ENCODE results near the gene KHDC4. TPM values are rescaled to one million over a fixed set of nuclear protein-coding genes. Genes with fewer than 3 reads are reported as not detected.

The KHDC4 gene
- total RNA-seq, 1 experiment from 2014 or later = 57.7 TPM

- no peaks in the 10 kb centered on the region for H3K27me3 ChIP-seq (ENCODE audit: insufficient read depth, low read length)
- H4K5ac ChIP-seq (ENCODE audit: insufficient read length, low read depth, low read length) = no peak overlapping the region
- no peak overlapping the region for H2BK20ac ChIP-seq (ENCODE audit: low read depth, low read length, poor library complexity, severe bottlenecking)
- H3K4me1 ChIP-seq (ENCODE audit: insufficient read depth, low read length) = no peaks in the 10 kb centered on the region
- H2AFZ ChIP-seq (ENCODE audit: low read length) = no peak overlapping the region
- no peaks in the 10 kb centered on the region for H3K9me3 ChIP-seq (ENCODE audit: control insufficient read depth, low read depth, low read length)
- no peaks in the 10 kb centered on the region for H4K20me1 ChIP-seq (ENCODE audit: control insufficient read depth, insufficient read depth, insufficient read length)
- Mint-ChIP-seq H3K36me3 (ENCODE audit: insufficient read depth in 1 of 3, low read depth in 3 of 3) (no peaks in the 10 kb centered on the region), H3K9me3 (no peaks in the 10 kb centered on the region), H3K27ac (no peak overlapping the region), H3K4me1 (peaks cover 8% of the 10 kb centered on the region in 2 experiments), H3K27me3 (ENCODE audit: low read depth) (peaks cover 3% of the 10 kb centered on the region; the same call in 1 of the 2 replicates), H3K4me3 (no peak overlapping the region)
- no peak overlapping the region for H2BK120ac ChIP-seq (ENCODE audit: low read depth, low read length, poor library complexity, severe bottlenecking)
- no peak overlapping the region for H3K4ac ChIP-seq (ENCODE audit: low read depth, low read length)
- no peak overlapping the region for H3T11ph ChIP-seq (ENCODE audit: low read length)
- H3K9ac ChIP-seq (ENCODE audit: extremely low read depth, insufficient read length, low read length) = no peak overlapping the region
- H2AK5ac ChIP-seq (ENCODE audit: insufficient read length, low read length) = no peak overlapping the region
- no peak overlapping the region for H3K56ac ChIP-seq (ENCODE audit: insufficient read length, low read depth, low read length)
- no peak overlapping the region for H3K14ac ChIP-seq (ENCODE audit: insufficient read depth, low read length)
- no peak overlapping the region for H2BK5ac ChIP-seq (ENCODE audit: insufficient read length, low read length)
- no peak overlapping the region for H3K27ac ChIP-seq (ENCODE audit: insufficient read length, low read depth, low read length)
- no peak overlapping the region for H2BK15ac ChIP-seq (ENCODE audit: low read depth, low read length)
- no peak overlapping the region for H3K4me2 ChIP-seq (ENCODE audit: insufficient read depth, insufficient read length, low read length)
- no peak overlapping the region for H3K23ac ChIP-seq (ENCODE audit: insufficient read length, low read depth, low read length)
- no peaks in the 10 kb centered on the region for H3K79me2 ChIP-seq (ENCODE audit: insufficient read depth, low read length)
- no peaks in the 10 kb centered on the region for H3K79me1 ChIP-seq (ENCODE audit: insufficient read depth, low read depth, low read length, poor library complexity, severe bottlenecking)
- TF ChIP-seq CTCF (conservative IDR thresholded peaks at IDR 0.05) = no peak
- DNase-seq = no peak
- no peak overlapping the region for H4K91ac ChIP-seq (ENCODE audit: insufficient read length, low read depth, low read length)
- H3K23me2 ChIP-seq (ENCODE audit: insufficient read length, low read depth, low read length, poor library complexity, severe bottlenecking) = no peaks in the 10 kb centered on the region
- no peak overlapping the region for H4K8ac ChIP-seq (replicated peaks; ENCODE audit: insufficient read length, low read depth, low read length)
- H3K18ac ChIP-seq (ENCODE audit: insufficient read length, low read depth, low read length) = no peak overlapping the region
- H2BK12ac ChIP-seq (ENCODE audit: insufficient read length, low read depth, low read length) = no peak overlapping the region
Measured at GRCh38 chr1:155882235-155882634, 52.0 kb downstream of the KHDC4 start.

Measured in H9 (cell line).